GM18499 (cell line): ENCODE measurements around the gene G3BP1.
"Not testable (repeated sequence)": the region's sequence is repeated elsewhere in the genome, so short reads cannot be mapped to it uniquely, and the experiment has no call there.

Experiments
- ATAC-seq: cut with Tn5 transposase; IDR thresholded peaks from one replicate; pipeline ENCODE4 v1.9.1; 2021; ENCODE audit warnings: moderate number of reproducible peaks; ENCODE audit not compliant: insufficient read depth, unreplicated experiment

Gene G3BP1

GRCh38 chr5:151847871-151848270, 76.1 kb downstream of the G3BP1 start:
- ATAC-seq = no peak

DNA sequence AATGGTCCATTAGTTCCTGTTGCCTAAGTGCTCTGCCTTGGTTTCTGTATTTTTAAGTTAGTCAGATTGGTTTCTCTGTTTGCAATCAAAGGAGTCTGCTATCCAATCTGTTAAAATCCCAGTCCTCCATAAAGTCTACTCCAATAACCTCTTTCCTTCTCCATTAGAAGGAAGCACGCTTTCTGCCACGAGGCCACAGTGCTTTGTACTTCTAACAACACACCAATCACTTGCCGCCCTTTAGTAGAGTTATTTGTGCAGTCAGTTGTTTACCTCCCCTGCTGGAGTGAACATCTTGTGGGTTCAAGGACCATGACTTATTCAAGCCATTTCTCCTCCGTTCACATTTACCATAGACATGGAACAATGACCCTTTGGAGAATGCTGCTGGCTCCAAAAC, 83.9 kb downstream of the G3BP1 start:
- ATAC-seq = no peak

DNA sequence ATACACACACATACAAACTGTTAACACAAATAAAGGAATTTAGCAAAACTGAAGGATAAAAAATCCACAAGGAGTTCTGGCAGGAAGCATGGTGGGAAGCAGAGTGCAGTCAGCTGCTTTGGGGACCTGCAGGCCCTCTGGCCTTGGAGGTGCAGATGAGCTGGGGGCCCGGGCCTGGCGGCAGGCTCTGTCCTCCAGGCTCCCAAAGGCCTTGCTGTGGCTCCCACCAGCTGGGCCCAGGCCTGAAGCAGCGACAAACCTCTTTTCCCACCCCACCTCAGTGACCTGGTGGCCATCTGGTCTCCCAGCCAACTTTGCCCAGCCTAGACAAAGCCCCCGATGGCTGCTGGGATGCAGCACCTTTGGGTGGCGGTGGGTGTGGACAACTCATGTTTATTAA, 85.1 kb downstream of the G3BP1 start:
- no peak for ATAC-seq

DNA sequence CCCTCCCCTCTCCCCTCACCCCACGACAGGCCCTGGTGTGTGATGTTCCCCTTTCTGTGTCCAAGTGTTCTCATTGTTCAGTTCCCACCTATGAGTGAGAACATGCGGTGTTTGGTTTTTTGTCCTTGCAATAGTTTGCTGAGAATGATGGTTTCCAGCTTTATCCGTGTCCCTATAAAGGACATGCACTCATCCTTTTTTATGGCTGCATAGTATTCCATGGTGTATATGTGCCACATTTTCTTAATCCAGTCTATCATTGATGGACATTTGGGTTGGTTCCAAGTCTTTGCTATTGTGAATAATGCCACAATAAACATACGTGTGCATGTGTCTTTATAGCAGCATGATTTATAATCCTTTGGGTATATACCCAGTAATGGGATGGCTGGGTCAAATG, 89.1 kb downstream of the G3BP1 start:
- not testable (repeated sequence) for ATAC-seq
